ENCODE results near the gene IGF2.

The IGF2 gene

DNA sequence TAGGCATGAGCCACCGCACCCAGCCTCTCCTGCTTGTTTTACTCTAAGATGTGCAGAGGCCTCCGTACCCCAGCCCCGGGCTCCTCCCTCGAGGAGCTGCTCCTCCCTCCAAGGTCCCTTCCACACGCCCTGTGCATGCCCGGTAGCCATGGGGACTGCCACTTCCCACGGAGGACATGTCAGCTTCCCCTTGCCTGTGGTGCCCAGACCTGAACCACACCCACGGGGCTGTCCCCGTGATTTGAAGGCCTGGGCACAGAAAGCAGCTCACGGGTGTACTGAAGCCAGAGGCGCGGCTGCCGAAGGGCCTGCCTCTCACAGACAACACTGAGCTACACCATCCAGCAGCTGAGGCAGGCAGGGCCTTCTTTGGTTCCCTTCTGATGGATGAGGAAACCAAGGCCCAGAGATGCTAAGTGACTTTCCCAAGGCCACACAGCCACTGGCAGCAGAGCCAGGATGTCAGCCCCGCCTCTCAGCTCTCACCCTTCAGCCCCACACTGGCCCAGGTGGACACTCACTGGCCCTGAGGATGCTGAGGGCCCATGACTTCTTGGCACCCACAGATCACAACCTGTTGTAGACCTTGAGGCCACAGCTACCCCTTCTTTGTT is 14.5 kb upstream of the IGF2 start:
- DNase-seq (ENCODE audit: low spot score): no peak

DNA sequence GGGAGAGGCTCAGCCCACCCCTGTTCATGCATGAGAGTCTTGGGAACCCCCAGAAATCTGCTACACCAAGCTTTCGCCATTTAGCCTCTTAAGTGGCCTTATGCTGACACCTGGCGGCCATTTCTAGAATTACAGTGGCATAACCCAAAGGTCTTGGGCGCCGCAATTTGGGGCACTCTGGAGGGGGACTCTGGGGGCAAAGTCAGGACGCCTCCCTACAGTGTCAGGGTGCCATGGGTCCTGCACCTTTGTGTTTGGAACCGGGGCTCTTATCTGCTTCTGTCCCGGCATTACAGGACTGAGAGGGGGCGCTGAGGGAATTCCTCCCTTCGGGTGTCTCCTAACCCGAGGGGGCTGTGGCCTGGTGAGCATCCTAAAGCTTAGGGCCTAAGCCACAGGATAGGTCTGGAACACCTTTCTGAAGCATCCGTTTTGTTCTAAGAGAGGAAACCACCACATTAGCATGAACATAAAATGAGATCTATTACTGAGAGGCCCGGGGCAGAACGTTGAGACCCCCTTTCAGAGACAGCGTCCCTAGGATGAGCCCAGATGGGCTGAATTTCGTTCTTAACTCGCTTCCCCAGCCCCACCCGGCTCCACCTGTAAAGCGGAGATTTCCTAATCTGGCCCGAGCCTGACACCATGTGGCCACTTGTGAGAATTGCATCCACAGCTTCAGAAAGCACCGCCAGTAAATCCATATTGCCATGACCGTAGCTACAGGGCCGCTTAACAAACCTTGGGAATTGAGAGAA is 12.5 kb upstream of the IGF2 start:
- DNase-seq (ENCODE audit: low spot score): peak; percentile 88

DNA sequence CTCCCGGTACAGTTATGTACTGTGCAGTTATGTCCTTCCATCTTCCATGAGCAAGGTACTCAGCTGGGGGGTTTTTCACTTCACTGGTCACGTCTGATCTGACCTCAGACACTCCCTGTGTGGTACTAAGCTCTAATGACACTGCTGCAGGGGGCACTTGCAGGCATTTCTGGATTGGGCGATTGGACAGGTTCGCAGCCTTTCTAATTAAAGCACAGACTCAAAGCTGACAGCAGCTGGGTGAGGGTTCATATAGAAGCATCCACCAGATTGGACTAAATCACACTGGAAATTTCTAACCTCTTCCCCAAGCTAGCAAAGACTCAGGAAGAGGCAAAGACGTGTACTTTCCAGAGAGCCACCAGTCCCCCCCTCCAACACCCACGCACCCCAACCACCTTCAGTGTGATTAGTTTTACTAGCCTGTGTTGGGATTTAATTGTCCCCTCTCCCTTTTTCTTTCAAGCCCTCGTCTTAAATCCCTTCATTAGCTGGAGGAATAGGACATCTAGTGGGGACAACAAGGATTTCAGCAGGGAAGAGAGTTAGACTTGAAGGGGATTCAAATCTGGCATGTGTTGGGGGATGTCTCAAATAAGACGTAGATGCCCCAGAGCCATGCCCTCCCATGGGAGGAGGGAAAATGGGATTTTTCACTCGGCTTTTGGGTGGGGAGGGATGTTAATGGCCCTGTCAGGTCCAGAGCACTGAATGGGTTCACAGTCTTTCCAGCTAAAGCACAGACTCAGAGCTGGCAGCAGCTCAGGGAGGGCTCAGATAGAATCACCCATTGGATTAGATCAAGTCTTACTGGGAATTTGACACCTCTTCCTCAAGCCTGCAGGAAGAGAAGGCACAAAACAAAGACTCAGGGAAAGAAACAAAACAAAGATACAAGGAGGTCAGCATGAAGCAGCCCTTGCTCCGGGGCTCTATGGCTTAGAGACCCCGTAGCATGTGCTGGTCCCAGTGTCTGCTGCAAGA is 11.0 kb upstream of the IGF2 start:
- no peak for DNase-seq (ENCODE audit: low spot score)

DNA sequence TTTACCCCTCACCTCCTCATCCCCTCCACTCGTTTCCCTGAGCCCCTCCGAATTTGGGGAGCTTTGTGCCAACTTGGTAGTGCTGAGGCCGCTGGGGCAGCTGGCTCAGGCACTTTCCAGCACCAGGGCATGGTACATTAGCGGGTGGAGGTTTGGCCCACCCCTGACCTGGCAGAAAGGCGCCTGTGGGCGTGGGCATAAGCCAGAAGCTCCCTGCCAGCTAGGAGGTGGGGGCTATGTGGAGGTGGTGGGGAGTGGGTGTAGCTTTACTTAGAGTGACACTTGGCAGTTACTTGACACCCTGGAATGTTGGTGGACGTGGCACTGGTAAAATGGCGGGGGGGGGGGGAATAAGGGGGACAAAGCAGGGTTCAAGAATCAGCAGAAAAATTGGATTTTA is 10.3 kb upstream of the IGF2 start:
- DNase-seq (ENCODE audit: low spot score): no peak

DNA sequence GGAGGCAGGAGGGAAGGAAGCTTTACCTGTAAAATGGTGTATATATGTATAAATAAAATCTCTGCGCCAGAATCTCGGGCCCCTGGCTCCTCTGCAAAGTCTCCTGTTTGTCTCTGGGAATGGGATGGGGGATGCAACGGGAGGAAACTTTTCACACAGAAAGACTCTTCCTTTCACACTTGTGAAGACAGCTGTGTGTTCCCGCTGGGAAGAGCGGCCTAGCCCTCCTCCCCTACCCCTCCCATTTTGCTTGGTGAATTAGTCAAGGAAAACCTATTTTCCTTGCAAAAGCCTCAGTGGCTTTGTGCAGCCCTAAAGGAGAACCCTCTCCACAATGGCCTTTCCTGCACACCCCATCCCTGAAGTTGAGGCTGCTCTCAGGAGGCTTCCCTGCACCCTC is 9.4 kb upstream of the IGF2 start:
- DNase-seq (ENCODE audit: low spot score): no peak

DNA sequence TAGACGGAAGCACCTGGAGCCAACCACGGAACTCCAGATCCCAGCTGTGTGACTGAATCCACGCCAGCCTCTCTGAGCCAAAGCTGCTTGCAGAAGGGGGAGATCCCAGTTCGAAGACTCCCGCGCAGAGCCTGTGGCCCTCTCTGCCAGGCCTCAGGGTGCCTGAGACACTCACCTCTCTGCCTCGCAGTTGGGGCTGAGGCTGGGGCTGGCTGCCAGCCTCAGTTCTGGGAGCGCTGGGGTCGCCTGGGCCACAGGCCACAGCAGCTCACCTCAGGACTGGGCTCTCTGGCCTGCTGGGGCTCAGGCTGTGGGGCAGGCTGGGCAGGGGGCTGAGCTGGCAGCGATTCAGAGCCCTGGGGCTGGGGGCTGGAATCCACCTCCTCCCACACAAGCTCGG is 8.2 kb upstream of the IGF2 start:
- DNase-seq (ENCODE audit: low spot score): no peak

DNA sequence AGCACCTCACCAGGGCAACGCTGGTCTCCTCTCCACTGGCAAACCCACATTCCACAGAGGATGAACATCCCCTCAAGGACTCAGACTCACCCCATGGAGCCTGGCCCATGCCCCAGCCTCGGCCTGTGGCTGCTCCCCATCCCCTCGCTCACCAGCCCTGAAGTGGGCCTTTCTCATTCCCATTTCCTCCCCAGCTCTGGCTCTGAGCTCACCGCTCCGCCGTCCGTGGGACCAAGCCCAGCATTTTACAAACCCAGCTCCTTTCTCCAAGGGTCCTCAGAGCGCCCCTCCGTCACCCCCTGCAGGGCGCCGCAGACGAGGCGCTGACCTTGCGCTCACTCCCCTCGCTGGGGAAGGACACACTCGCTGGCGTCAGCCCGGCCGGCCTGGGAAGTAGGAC is 6.9 kb upstream of the IGF2 start:
- no peak for DNase-seq (ENCODE audit: low spot score)

DNA sequence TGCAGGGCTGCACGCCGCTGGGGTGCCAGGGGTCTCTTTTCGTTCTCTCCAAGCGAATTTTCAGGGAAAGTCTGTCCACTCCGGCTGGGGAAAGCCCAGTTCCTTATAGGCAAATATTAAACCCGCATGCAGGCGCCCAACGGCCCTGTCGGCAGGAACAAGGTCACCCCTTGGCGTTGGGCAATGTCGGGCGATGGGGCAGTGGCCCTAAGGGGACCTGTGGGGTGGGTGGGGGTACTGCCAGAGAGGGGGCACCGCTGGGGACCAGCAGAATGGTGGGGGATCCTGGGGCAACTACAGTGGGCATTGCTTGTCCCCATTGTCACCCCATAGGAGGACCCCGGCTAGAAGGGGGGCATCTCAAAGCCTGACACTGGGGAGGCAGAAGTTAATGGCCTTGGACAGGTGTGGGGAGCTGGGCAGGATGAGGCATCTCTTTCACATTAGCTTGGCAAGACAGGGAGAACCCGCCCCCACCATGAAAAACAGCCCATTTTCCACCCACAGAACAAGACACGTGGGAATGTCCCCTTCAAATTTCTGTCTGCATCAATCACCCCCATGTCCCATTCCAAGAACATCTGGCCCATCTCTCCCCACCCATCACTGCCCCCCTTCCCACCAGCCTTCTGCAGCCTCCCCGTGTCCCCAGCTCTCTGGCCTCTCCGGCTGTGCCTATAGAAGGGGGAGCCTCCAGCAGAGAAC is 5.5 kb upstream of the IGF2 start:
- DNase-seq (ENCODE audit: low spot score): no peak

DNA sequence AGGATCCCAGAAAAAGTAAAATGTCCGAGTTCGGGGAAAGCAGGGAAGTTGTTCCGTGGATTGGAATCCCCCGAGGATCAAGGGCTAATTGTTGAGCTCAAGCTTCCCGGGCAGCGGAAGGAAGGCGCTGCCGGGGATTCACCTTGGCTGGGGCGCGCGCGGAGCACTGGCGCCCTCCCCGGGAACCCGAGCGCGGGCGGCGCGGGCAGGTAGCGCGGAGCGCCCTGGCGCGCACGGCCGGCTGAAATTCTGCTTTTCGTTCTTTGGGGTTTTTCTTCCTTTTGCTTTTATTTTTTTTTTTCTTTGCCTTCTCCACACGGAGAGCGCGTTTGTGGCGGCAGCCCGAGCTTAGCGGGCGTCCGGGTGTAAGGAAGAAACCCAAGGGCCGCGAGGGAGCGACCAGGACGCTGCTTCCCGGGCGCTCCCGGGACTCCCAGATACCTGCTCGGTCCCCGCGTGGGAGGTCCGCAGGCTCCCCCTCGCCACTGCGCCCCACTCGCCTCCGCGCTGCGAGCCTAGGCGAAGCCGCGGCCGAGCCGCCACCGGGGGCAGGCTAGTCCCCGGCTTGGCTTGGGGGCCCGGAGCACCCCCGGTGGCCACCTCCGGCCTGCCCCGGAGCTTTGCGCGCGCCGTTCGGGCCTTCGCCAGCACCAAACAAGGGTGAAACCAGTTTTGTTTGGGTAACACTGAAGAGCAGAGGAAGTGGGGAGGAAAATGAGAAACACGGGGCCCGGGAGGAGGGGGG is 4.8 kb upstream of the IGF2 start:
- no peak for DNase-seq (ENCODE audit: low spot score)

DNA sequence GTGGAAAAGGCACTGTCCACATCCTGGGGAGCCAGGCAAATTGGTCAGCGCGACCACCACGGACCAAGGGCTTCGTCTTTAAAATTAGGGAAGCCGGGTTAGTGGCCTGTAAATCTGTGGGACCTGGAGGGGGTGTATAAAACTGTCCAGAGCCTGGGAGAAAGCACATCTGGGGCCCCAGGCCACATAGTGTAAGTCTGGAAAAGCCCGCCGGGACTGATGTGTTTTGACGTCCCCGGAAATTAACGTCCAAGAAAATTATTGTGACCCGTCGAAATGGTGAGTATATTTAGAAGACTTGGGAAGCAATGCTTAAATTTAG is 4.2 kb upstream of the IGF2 start:
- DNase-seq (ENCODE audit: low spot score): no peak

DNA sequence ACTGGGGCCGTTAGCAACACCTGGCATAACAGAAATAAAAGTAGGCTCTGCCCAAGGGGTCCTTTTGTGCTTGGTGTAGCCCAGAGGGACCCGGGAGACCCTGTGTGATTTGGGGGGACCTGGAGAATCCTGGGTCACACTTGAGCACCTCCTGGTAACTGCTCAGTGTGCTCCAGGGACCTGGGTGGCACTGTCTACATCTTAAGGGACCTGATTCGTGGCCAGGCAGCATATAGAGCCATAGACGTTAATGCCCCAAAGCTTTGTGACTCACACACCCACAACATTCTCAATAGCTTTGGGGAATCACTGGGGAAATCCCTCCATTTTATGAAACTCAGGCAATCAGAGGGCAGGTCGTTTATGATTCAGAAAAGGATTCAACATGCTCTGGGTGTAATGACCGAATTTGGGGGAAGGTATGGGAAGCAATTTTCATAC is 3.6 kb upstream of the IGF2 start:
- no peak for DNase-seq (ENCODE audit: low spot score)

DNA sequence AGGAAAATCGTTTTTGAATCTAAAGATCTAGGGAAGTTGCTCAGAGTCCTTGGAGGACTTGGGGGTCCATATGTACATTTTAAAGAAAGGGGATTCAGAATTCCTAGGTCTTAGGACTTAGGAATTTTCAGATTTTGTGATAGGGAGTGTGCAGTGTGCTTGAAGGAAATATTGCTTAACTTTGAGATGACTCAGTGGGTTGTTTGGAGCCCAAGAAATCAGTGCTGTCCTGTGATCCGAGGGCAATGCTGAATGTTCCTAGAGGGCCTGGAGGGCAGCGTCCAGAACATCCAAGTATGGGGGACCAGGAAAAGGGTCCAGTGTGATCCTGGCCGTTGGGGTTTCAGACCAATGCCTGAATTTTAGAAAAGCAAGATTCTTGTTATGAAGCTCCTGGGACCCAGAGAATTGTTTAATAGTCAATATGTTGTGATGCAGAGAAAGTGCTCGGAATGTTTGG is 3.1 kb upstream of the IGF2 start:
- no peak for DNase-seq (ENCODE audit: low spot score)

DNA sequence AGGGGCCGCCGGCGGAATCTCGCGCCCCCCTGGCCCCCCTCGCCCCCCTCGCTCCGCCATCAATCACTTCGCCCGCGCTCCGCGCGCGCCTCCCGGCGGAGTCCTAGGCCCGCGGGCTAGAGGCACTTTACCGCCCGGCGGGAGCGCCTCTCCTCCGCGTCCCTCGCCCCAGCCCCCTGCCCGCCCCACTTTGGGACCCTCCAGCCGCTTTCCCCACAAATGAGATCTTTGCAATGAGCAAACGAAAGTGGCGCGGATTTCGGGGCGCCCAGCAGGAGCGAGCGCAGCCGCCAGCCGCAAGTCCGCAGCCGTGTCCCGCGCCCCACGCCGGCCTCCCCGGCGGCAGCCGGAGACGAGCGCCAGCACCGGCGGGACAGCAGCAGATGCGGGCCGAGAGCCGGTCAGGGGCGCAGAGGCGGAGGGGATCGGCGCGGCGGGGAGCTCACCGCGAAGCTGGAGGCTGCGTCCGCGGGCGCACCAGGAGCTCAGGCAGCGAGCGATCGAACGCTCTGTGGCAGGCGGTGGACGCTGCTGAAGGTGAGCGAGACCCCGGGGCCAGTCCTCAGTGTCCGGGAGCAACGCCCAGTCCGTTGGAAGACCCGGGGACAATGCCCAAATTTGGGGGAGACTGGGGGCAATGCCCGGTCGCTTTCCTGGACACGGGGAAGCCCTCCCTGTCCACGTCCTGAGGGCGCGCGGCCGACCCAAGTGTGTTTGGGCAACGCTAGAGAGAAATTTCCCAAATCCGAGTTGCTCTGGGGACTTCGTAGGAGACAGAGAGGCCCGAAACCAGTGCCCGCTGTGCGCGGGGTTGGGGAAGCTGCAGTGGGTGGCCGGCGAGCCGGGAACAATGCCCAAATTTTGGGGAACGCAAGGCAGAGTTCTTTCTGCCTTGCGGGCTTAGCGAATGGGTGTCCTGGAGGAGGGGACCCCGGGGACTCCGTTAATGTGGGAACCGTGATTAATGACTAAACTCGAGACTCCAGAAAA is 1.5 kb upstream of the IGF2 start:
- DNase-seq (ENCODE audit: low spot score): no peak

DNA sequence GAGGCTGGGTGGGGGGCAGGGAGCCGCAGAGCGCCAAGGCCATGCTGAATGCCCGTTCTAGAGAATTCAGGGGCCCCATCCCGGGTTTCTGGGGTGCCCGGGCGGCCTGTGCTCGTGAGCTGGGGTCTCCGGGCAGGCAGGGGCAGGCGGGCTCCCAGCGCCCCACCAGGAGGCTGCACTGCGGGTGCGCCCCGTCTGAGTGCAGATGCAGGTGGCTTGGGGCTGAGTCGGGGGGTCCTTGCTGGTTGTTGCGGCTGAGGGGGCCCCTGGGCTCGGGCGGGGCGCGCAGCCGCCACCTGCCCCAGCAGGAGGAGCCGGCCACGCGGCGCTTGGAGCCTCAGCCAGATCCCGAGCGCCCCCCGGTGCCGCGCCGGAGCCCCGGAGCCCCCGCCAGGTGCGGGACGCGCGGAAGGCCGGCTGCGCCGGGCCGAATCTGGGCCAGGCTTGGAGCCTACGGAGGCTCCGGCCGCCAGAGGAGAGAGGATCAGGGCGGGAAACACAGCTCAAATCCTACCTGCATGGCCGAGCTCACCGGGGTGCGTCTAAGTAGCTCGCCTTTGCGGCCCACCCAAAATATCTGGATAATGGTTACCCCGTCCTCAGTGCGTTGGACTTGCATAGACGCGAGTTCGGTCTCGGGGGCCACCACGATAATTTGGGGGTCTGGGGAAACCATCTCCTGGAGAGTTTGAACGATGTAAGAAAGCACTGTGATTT is 590 bp upstream of the IGF2 start:
- DNase-seq (ENCODE audit: low spot score): no peak

DNA sequence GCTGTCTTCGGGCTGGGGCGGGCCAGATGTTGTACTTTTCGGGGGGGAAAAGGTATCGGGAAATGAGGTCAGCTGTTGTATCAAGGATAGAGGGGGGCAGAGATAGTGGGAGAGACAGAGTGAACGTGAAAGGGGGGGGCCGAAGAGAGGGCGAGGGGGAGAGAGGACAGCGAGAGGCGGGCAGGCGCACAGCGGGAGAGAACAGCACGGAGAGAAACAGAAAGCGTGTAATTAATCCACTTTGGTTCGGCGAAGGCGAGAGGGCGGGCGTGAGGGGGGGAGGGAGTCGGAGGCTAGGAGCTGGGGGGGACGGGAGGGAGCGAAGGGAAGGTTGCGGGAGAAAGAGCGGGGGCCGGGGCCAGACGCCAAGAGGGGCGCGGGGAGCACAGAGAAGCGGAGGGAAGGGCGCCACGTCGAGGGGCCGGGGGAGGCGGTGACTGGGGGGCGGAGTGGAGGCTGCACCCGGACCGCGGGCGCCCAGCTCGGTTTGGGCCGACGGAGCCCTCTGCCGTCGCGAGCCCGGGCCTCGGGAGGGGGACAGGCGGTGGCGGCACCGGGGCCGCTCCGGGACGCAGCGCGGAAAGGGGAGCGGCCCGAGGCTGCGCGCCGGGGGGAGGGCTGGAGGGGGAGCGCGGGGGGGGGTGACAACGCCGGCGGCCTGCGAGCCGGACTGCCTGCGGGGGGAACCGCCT is 612 bp downstream of the IGF2 start:
- DNase-seq (ENCODE audit: low spot score): no peak

DNA sequence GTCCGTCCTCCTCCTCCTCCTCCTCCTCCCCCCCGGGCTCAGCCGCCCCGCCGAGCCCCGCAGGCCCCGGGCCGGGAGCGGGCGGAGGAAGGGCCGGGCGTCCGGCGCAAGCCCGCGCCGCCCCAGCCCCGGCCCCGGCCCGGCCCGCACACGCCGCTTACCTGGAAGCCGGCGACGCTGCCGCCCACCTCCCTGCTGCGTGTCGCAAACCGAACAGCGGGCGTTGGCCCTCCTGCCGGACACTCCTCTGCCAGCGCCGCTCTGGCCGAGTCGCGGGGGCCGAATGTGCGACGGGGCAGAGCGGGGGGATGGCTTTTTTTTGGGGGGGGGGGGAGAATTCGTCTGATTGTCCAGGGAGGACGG is 1.1 kb downstream of the IGF2 start:
- DNase-seq (ENCODE audit: low spot score): no peak

DNA sequence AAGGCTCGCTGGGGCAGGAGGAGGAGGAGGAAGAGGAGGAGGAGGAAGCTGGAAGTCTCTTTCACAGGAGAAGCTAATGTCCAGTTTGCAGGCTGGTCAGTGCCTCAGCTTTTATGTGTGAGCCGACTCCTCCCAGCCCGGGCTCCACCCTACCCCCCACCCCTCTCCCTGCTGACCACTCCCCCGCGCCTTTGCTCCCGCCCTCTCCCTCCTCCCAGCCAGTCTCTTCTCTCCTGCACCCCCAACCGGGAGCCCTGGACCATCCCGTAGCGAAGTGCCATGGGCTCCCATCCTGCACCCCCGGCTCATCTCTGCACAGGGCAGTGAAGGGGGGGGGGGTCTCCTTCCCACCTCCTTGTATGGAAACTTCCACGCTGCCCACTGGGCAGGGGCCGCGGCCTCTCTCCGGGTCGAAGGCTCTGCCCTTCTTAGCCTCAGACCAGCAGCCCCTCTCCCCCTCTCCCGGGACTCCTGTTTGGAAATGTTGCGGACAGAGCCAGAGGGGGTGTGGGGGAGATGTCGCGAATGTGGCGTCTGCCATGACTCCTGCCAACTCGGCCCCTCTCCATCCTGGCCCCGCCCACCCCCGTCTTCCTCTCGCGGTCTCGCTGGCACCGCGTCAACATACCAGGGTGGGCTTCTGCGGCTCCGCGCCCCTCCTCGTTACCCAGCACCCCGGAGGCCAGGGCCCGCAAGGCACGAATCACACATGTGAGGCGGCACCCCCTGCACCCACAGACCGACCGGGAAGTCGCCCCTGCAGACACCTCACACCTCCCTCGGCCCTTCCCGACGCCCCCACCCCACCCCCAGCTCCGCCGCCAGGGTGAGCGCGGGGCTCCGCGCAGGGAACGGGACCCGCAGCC is 1.8 kb downstream of the IGF2 start:
- peak; percentile 92 for DNase-seq (ENCODE audit: low spot score)

DNA sequence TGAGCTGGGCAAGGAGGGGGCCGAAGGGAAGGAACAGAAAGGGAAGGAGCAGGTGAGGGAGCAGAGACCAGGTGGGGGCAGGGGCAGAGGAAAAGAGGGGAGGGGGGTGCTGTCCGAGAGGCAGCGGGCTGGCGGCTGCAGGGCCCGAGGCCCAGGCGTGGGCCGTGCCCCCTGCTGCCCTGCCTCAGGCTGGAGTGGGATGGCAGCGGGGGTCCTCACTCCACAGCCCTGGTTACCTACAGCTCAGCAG is 2.3 kb downstream of the IGF2 start:
- DNase-seq (ENCODE audit: low spot score): no peak
